Naive thymus-derived CD8-positive, alpha-beta T cell (primary cell): ENCODE data around the gene MICAL2. TPM values are rescaled to one million over a fixed set of nuclear protein-coding genes. Genes with fewer than 3 reads are reported as not detected.

Experiments used
- ATAC-seq, 2 donors: fragments of 150-1000 bp; cut with Tn5 transposase in 1 of 2; sonication (Bioruptor Pico), chemical (Tn5 transposase) in 1 of 2; 1 replicate in 1 of 2; 2 replicates in 1 of 2; pipeline ENCODE4 v1.10.0; 2021; ENCODE audit warnings: mild to moderate bottlenecking in 2 of 2, moderate library complexity in 2 of 2
- POLR2A ChIA-PET: fragments of 350-600 bp; sonication (Branson Sonifier 250); formaldehyde crosslinking; loops from one replicate; lab custom pipeline; 2021; ENCODE audit warnings: antibody characterized with exemption; lab: Charles Lee
- DNase-seq, 10 donors: peaks; one replicate each; pipeline versions ENCODE4 v3.0.0 to v3.0.0-alpha.2; 2020 to 2022
- H3K27ac Mint-ChIP-seq, 10 donors: one replicate each; pipeline ENCODE4 v1.8.0; 2020 to 2022; ENCODE audit warnings: mild to moderate bottlenecking in 10 of 10, mixed read lengths in 10 of 10, moderate library complexity in 4 of 10, inconsistent platforms in 1 of 10
- H3K27me3 Mint-ChIP-seq, 5 donors: one replicate each; pipeline ENCODE4 v1.8.0; 2021 to 2022; ENCODE audit warnings: mixed read lengths in 5 of 5
- H3K36me3 Mint-ChIP-seq, 3 donors: one replicate each; pipeline ENCODE4 v1.8.0; 2020 to 2022; ENCODE audit warnings: mixed read lengths in 3 of 3, mild to moderate bottlenecking in 2 of 3, inconsistent platforms in 1 of 3
- H3K4me1 Mint-ChIP-seq, 4 donors: one replicate each; pipeline ENCODE4 v1.8.0; 2021 to 2022; ENCODE audit warnings: mixed read lengths in 4 of 4
- H3K4me3 Mint-ChIP-seq, 10 donors: one replicate each; pipeline ENCODE4 v1.8.0; 2020 to 2022; ENCODE audit warnings: mild to moderate bottlenecking in 10 of 10, mixed read lengths in 10 of 10, moderate library complexity in 6 of 10, inconsistent platforms in 1 of 10
- H3K9me3 Mint-ChIP-seq, 9 donors: one replicate each; pipeline ENCODE4 v1.8.0; 2020 to 2022; ENCODE audit warnings: mixed read lengths in 9 of 9, mild to moderate bottlenecking in 3 of 9, inconsistent platforms in 1 of 9, moderate library complexity in 1 of 9
- polyA plus RNA-seq, 3 donors: library from polyadenylated mRNA; unstranded; fragments of 300-500 nt; fragmentation: Illumina TruSeq; gene quantifications; one replicate each; pipeline ENCODE4 v1.2.3, GENCODE V29; 2021
- total RNA-seq, 8 experiments: library from RNA in 2 of 8; stranded (reverse) in 2 of 8; gene quantifications; one replicate each; pipeline ENCODE4 v1.2.3 and lab custom pipeline; 2021 to 2026

The MICAL2 gene
- total and polyA plus RNA-seq, 5 experiments from 2014 or later = 2.3 to 12.3 (median 5.0) TPM

GRCh38 chr11:12272821-12273617 lies 162.6 kb downstream of the MICAL2 start:
- DNase-seq (peak in 1 of 10 donors; percentile 50), ATAC-seq (no peak)
- Mint-ChIP-seq H3K27ac (peak overlapping the region in 1 of 10 donors; percentile 32), H3K36me3 (no peaks in the 10 kb centered on the region), H3K9me3 (no peaks in the 10 kb centered on the region), H3K4me3 (no peak overlapping the region), H3K27me3 (no peaks in the 10 kb centered on the region), H3K4me1 (no peaks in the 10 kb centered on the region)
- POLR2A ChIA-PET = no interaction called here

- no peaks in the 10 kb centered on the region for H3K4me1 Mint-ChIP-seq
- no peak overlapping the region for H3K4me3 Mint-ChIP-seq
- H3K9me3 Mint-ChIP-seq = no peaks in the 10 kb centered on the region
- peak overlapping the region in 2 of 10 donors; percentile 19 to 32 for H3K27ac Mint-ChIP-seq
- DNase-seq (no peak), ATAC-seq (no peak)
- POLR2A ChIA-PET = no interaction called here
- no peaks in the 10 kb centered on the region for H3K36me3 Mint-ChIP-seq
- no peaks in the 10 kb centered on the region for H3K27me3 Mint-ChIP-seq
Observed at GRCh38 chr11:12273618-12273995, 163.2 kb downstream of the MICAL2 start.

GRCh38 chr11:12274056-12274455 lies 163.7 kb downstream of the MICAL2 start:
- DNase-seq (no peak), ATAC-seq (no peak)
- Mint-ChIP-seq H3K4me3 (no peak overlapping the region), H3K36me3 (no peaks in the 10 kb centered on the region), H3K9me3 (no peaks in the 10 kb centered on the region), H3K27ac (peak overlapping the region in 2 of 10 donors; percentile 19 to 36), H3K4me1 (no peaks in the 10 kb centered on the region), H3K27me3 (no peaks in the 10 kb centered on the region)
- POLR2A ChIA-PET = no interaction called here

GRCh38 chr11:12274558-12275197 lies 164.3 kb downstream of the MICAL2 start:
- H3K9me3 Mint-ChIP-seq = no peaks in the 10 kb centered on the region
- peak in 1 of 10 donors; percentile 44 for DNase-seq
- no peaks in the 10 kb centered on the region for H3K4me1 Mint-ChIP-seq
- no peak for ATAC-seq
- H3K27me3 Mint-ChIP-seq = no peaks in the 10 kb centered on the region
- POLR2A ChIA-PET = no interaction called here
- no peaks in the 10 kb centered on the region for H3K36me3 Mint-ChIP-seq
- H3K4me3 Mint-ChIP-seq = no peak overlapping the region
- no peak overlapping the region for H3K27ac Mint-ChIP-seq

GRCh38 chr11:12275818-12276217 lies 165.4 kb downstream of the MICAL2 start:
- no peaks in the 10 kb centered on the region for H3K27me3 Mint-ChIP-seq
- peak in 1 of 10 donors; percentile 50 for DNase-seq
- POLR2A ChIA-PET = no interaction called here
- no peaks in the 10 kb centered on the region for H3K36me3 Mint-ChIP-seq
- H3K4me1 Mint-ChIP-seq = no peaks in the 10 kb centered on the region
- H3K27ac Mint-ChIP-seq = no peak overlapping the region
- no peak overlapping the region for H3K4me3 Mint-ChIP-seq
- no peaks in the 10 kb centered on the region for H3K9me3 Mint-ChIP-seq
- no peak for ATAC-seq

- no peaks in the 10 kb centered on the region for H3K4me1 Mint-ChIP-seq
Observed at GRCh38 chr11:12276356-12276755, 166.0 kb downstream of the MICAL2 start.

GRCh38 chr11:12276831-12277475 lies 166.6 kb downstream of the MICAL2 start:
- H3K4me3 Mint-ChIP-seq = no peak overlapping the region

More at GRCh38 chr11:12276356-12276755, 166.0 kb downstream of the MICAL2 start:
- no peaks in the 10 kb centered on the region for H3K9me3 Mint-ChIP-seq
- H3K27ac Mint-ChIP-seq = no peak overlapping the region
- POLR2A ChIA-PET = no interaction called here
- H3K36me3 Mint-ChIP-seq = no peaks in the 10 kb centered on the region
- H3K4me3 Mint-ChIP-seq = no peak overlapping the region
- DNase-seq (peak in 1 of 10 donors; percentile 42), ATAC-seq (no peak)
- no peaks in the 10 kb centered on the region for H3K27me3 Mint-ChIP-seq

GRCh38 chr11:12278766-12279671 lies 168.6 kb downstream of the MICAL2 start:
- DNase-seq = peak in 1 of 10 donors; percentile 41

More at GRCh38 chr11:12276831-12277475, 166.6 kb downstream of the MICAL2 start:
- peak overlapping the region in 2 of 10 donors; percentile 0 to 7 for H3K27ac Mint-ChIP-seq
- DNase-seq = no peak
- H3K9me3 Mint-ChIP-seq = no peaks in the 10 kb centered on the region
- no peaks in the 10 kb centered on the region for H3K36me3 Mint-ChIP-seq
- ATAC-seq = no peak
- POLR2A ChIA-PET = no interaction called here
- no peaks in the 10 kb centered on the region for H3K27me3 Mint-ChIP-seq
- H3K4me1 Mint-ChIP-seq = no peaks in the 10 kb centered on the region

GRCh38 chr11:12279672-12280108 lies 169.3 kb downstream of the MICAL2 start:
- ATAC-seq (no peak), DNase-seq (no peak)
- Mint-ChIP-seq H3K4me3 (no peak overlapping the region), H3K27me3 (no peaks in the 10 kb centered on the region), H3K4me1 (no peaks in the 10 kb centered on the region), H3K36me3 (no peaks in the 10 kb centered on the region), H3K27ac (no peak overlapping the region), H3K9me3 (no peaks in the 10 kb centered on the region)
- POLR2A ChIA-PET = no interaction called here

More at GRCh38 chr11:12278766-12279671, 168.6 kb downstream of the MICAL2 start:
- no peaks in the 10 kb centered on the region for H3K4me1 Mint-ChIP-seq
- no peaks in the 10 kb centered on the region for H3K27me3 Mint-ChIP-seq
- no peaks in the 10 kb centered on the region for H3K36me3 Mint-ChIP-seq
- peak overlapping the region in 1 of 10 donors; percentile 6 for H3K27ac Mint-ChIP-seq
- ATAC-seq = no peak
- H3K9me3 Mint-ChIP-seq = no peaks in the 10 kb centered on the region
- POLR2A ChIA-PET = no interaction called here
- H3K4me3 Mint-ChIP-seq = no peak overlapping the region

- no peak for DNase-seq
- Mint-ChIP-seq H3K27me3 (no peaks in the 10 kb centered on the region), H3K4me1 (no peaks in the 10 kb centered on the region), H3K9me3 (no peaks in the 10 kb centered on the region), H3K4me3 (no peak overlapping the region), H3K27ac (peak overlapping the region in 1 of 10 donors; percentile 58), H3K36me3 (no peaks in the 10 kb centered on the region)
- POLR2A ChIA-PET = no interaction called here
- ATAC-seq = no peak
Observed at GRCh38 chr11:12280199-12280837, 169.9 kb downstream of the MICAL2 start.

- H3K9me3 Mint-ChIP-seq = no peaks in the 10 kb centered on the region
- H3K27ac Mint-ChIP-seq = peak overlapping the region in 1 of 10 donors; percentile 11
- no peaks in the 10 kb centered on the region for H3K27me3 Mint-ChIP-seq
- no peaks in the 10 kb centered on the region for H3K4me1 Mint-ChIP-seq
- no peak overlapping the region for H3K4me3 Mint-ChIP-seq
- H3K36me3 Mint-ChIP-seq = no peaks in the 10 kb centered on the region
- no peak for DNase-seq
- no peak for ATAC-seq
- POLR2A ChIA-PET = no interaction called here
Observed at GRCh38 chr11:12280838-12281565, 170.6 kb downstream of the MICAL2 start.
